ENCODE data around the gene TXNDC11. TPM values are rescaled to one million over a fixed set of nuclear protein-coding genes. Genes with fewer than 3 reads are reported as not detected.

TXNDC11 gene
- total RNA-seq, 1 experiment from 2014 or later, result 11.1 TPM

GRCh38 chr16:11665071-11665491, 77.6 kb downstream of the TXNDC11 start:
- no peaks in the 10 kb centered on the region for H3K36me3 Mint-ChIP-seq
- CTCF ChIA-PET, result interaction anchor here (0.7 to 4.1 kb wide), 11 partner anchors 10 to 409 kb away, joined by 3 to 22 read pairs (median 5); partner anchors contain the start of genes SOCS1 and ZC3H7A
- POLR2A ChIA-PET, result interaction anchor here (0.5 to 1.3 kb wide), 3 partner anchors 25 to 50 kb away, joined by 3 to 4 read pairs (median 3); no protein-coding TSS in a partner anchor
- 0 out of 2 replicates have a peak overlapping the region, but pooled peaks have one; percentile 41 for H3K27ac Mint-ChIP-seq
- peaks cover 3% of the 10 kb centered on the region; the same call in 1 of the 2 replicates for H3K27me3 Mint-ChIP-seq (ENCODE audit: low read depth)
- peaks cover 44% of the 10 kb centered on the region for H3K4me1 Mint-ChIP-seq
- DNase-seq (ENCODE audit: low spot score) (peak; percentile 55), ATAC-seq (peak; percentile 36)
- H3K4me3 Mint-ChIP-seq, result no peak overlapping the region
- H3K9me3 Mint-ChIP-seq, result no peaks in the 10 kb centered on the region
- no peak for TF ChIP-seq ZSCAN18 (CRISPR knock-in tag; IDR thresholded peaks at IDR 0.05)
- TF ChIP-seq FOXP1 (CRISPR knock-in tag; IDR thresholded peaks at IDR 0.05; ENCODE audit: borderline replicate concordance), result no peak
- TF ChIP-seq TP53 (CRISPR knock-in tag; IDR thresholded peaks at IDR 0.05), result no peak
- TF ChIP-seq ZNF423 (CRISPR knock-in tag; IDR thresholded peaks at IDR 0.05), result no peak; the same call in 1 of the 2 replicates
- TF ChIP-seq USF2 (CRISPR knock-in tag; IDR thresholded peaks at IDR 0.05), result 0 out of 2 replicates have a peak, but pooled peaks have one; percentile 14
- TF ChIP-seq KAT7 (CRISPR knock-in tag; IDR thresholded peaks at IDR 0.05; ENCODE audit: borderline replicate concordance), result no peak
- TF ChIP-seq CREB1 (CRISPR knock-in tag; IDR thresholded peaks at IDR 0.05), result no peak
- TF ChIP-seq, protein P1, sequence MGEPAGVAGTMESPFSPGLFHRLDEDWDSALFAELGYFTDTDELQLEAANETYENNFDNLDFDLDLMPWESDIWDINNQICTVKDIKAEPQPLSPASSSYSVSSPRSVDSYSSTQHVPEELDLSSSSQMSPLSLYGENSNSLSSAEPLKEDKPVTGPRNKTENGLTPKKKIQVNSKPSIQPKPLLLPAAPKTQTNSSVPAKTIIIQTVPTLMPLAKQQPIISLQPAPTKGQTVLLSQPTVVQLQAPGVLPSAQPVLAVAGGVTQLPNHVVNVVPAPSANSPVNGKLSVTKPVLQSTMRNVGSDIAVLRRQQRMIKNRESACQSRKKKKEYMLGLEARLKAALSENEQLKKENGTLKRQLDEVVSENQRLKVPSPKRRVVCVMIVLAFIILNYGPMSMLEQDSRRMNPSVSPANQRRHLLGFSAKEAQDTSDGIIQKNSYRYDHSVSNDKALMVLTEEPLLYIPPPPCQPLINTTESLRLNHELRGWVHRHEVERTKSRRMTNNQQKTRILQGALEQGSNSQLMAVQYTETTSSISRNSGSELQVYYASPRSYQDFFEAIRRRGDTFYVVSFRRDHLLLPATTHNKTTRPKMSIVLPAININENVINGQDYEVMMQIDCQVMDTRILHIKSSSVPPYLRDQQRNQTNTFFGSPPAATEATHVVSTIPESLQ (CRISPR knock-in tag; IDR thresholded peaks at IDR 0.05), result no peak
- no peak for TF ChIP-seq ZNF317 (CRISPR knock-in tag; IDR thresholded peaks at IDR 0.05; ENCODE audit: borderline replicate concordance, low read depth)
- peak; percentile 99 for TF ChIP-seq ZNF121 (CRISPR knock-in tag; IDR thresholded peaks at IDR 0.05)
- TF ChIP-seq E2F5 (CRISPR knock-in tag; IDR thresholded peaks at IDR 0.05), result no peak
- TF ChIP-seq PREB (CRISPR knock-in tag; IDR thresholded peaks at IDR 0.05; ENCODE audit: borderline replicate concordance), result no peak
- TF ChIP-seq GTF2I (CRISPR knock-in tag; conservative IDR thresholded peaks at IDR 0.05), result no peak
- TF ChIP-seq, protein P2, sequence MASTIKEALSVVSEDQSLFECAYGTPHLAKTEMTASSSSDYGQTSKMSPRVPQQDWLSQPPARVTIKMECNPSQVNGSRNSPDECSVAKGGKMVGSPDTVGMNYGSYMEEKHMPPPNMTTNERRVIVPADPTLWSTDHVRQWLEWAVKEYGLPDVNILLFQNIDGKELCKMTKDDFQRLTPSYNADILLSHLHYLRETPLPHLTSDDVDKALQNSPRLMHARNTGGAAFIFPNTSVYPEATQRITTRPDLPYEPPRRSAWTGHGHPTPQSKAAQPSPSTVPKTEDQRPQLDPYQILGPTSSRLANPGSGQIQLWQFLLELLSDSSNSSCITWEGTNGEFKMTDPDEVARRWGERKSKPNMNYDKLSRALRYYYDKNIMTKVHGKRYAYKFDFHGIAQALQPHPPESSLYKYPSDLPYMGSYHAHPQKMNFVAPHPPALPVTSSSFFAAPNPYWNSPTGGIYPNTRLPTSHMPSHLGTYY (CRISPR knock-in tag; IDR thresholded peaks at IDR 0.05), result no peak
- TF ChIP-seq CREM (CRISPR knock-in tag; IDR thresholded peaks at IDR 0.05), result no peak
- TF ChIP-seq E2F4 (CRISPR knock-in tag; IDR thresholded peaks at IDR 0.05; ENCODE audit: borderline replicate concordance, low read depth), result no peak
- no peak for TF ChIP-seq ZNF232 (CRISPR knock-in tag; IDR thresholded peaks at IDR 0.05)
- no peak for TF ChIP-seq PRRX2 (CRISPR knock-in tag; IDR thresholded peaks at IDR 0.05)
- no peak for TF ChIP-seq CTCF (IDR thresholded peaks at IDR 0.05)
- TF ChIP-seq RELA (CRISPR knock-in tag; IDR thresholded peaks at IDR 0.05; ENCODE audit: borderline replicate concordance), result no peak
- TF ChIP-seq, protein P3, sequence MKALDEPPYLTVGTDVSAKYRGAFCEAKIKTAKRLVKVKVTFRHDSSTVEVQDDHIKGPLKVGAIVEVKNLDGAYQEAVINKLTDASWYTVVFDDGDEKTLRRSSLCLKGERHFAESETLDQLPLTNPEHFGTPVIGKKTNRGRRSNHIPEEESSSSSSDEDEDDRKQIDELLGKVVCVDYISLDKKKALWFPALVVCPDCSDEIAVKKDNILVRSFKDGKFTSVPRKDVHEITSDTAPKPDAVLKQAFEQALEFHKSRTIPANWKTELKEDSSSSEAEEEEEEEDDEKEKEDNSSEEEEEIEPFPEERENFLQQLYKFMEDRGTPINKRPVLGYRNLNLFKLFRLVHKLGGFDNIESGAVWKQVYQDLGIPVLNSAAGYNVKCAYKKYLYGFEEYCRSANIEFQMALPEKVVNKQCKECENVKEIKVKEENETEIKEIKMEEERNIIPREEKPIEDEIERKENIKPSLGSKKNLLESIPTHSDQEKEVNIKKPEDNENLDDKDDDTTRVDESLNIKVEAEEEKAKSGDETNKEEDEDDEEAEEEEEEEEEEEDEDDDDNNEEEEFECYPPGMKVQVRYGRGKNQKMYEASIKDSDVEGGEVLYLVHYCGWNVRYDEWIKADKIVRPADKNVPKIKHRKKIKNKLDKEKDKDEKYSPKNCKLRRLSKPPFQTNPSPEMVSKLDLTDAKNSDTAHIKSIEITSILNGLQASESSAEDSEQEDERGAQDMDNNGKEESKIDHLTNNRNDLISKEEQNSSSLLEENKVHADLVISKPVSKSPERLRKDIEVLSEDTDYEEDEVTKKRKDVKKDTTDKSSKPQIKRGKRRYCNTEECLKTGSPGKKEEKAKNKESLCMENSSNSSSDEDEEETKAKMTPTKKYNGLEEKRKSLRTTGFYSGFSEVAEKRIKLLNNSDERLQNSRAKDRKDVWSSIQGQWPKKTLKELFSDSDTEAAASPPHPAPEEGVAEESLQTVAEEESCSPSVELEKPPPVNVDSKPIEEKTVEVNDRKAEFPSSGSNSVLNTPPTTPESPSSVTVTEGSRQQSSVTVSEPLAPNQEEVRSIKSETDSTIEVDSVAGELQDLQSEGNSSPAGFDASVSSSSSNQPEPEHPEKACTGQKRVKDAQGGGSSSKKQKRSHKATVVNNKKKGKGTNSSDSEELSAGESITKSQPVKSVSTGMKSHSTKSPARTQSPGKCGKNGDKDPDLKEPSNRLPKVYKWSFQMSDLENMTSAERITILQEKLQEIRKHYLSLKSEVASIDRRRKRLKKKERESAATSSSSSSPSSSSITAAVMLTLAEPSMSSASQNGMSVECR (CRISPR knock-in tag; IDR thresholded peaks at IDR 0.05; ENCODE audit: borderline replicate concordance), result 0 out of 2 replicates have a peak, but pooled peaks have one; percentile 53
